Neuron (in vitro differentiated cells): ENCODE data around the gene PPP2R5A.

Experiments used
- H2AFZ ChIP-seq: one replicate; pipeline ENCODE4 v1.6.1; 2013; ENCODE audit warnings: low read depth, mild to moderate bottlenecking, inconsistent platforms, low read length, moderate library complexity
- H3K27me3 ChIP-seq: one replicate; pipeline ENCODE4 v1.6.1; 2013; ENCODE audit warnings: low read length; ENCODE audit not compliant: insufficient read depth
- H3K36me3 ChIP-seq: one replicate; pipeline ENCODE4 v1.6.1; 2013; ENCODE audit warnings: low read length; ENCODE audit not compliant: insufficient read depth
- H3K4me1 ChIP-seq: one replicate; pipeline ENCODE4 v1.6.1; 2013; ENCODE audit warnings: low read length; ENCODE audit not compliant: insufficient read depth
- H3K4me3 ChIP-seq: 2 replicates; pipeline ENCODE4 v1.5.1; 2013; ENCODE audit warnings: mild to moderate bottlenecking, low read length, moderate library complexity
- H3K9me3 ChIP-seq: one replicate; pipeline ENCODE4 v1.6.1; 2013; ENCODE audit warnings: low read length

The PPP2R5A gene

GRCh38 chr1:212396638-212397037 lies 111.4 kb downstream of the PPP2R5A start:
- H3K4me3 ChIP-seq = no peak overlapping the region
- H2AFZ ChIP-seq = no peak overlapping the region
- peaks cover 6% of the 10 kb centered on the region for H3K36me3 ChIP-seq
- no peaks in the 10 kb centered on the region for H3K4me1 ChIP-seq
- H3K27me3 ChIP-seq = no peaks in the 10 kb centered on the region
- H3K9me3 ChIP-seq = peaks cover 10% of the 10 kb centered on the region

- Histone ChIP-seq H3K27me3 (no peaks in the 10 kb centered on the region), H3K36me3 (peaks cover 6% of the 10 kb centered on the region), H3K9me3 (peaks cover 10% of the 10 kb centered on the region), H3K4me1 (no peaks in the 10 kb centered on the region), H2AFZ (no peak overlapping the region), H3K4me3 (no peak overlapping the region)
Measured at GRCh38 chr1:212397171-212397570, 112.0 kb downstream of the PPP2R5A start.

GRCh38 chr1:212401042-212401441 lies 115.8 kb downstream of the PPP2R5A start:
- Histone ChIP-seq H3K4me1 (no peaks in the 10 kb centered on the region), H3K9me3 (peaks cover 10% of the 10 kb centered on the region), H3K27me3 (no peaks in the 10 kb centered on the region), H3K36me3 (peaks cover 20% of the 10 kb centered on the region), H2AFZ (no peak overlapping the region), H3K4me3 (no peak overlapping the region)

- H3K9me3 ChIP-seq = peaks cover 11% of the 10 kb centered on the region
- H3K4me3 ChIP-seq = no peak overlapping the region
- no peaks in the 10 kb centered on the region for H3K27me3 ChIP-seq
- no peak overlapping the region for H2AFZ ChIP-seq
- H3K36me3 ChIP-seq = peaks cover 27% of the 10 kb centered on the region
- H3K4me1 ChIP-seq = no peaks in the 10 kb centered on the region
Measured at GRCh38 chr1:212401838-212402582, 116.8 kb downstream of the PPP2R5A start.

- no peak overlapping the region for H2AFZ ChIP-seq
- H3K4me3 ChIP-seq = no peak overlapping the region
- H3K9me3 ChIP-seq = peaks cover 8% of the 10 kb centered on the region
- H3K27me3 ChIP-seq = no peaks in the 10 kb centered on the region
- H3K4me1 ChIP-seq = no peaks in the 10 kb centered on the region
- H3K36me3 ChIP-seq = peaks cover 33% of the 10 kb centered on the region
Measured at GRCh38 chr1:212402666-212403321, 117.6 kb downstream of the PPP2R5A start.

- Histone ChIP-seq H3K27me3 (no peaks in the 10 kb centered on the region), H3K36me3 (peaks cover 53% of the 10 kb centered on the region), H3K4me1 (peaks cover 12% of the 10 kb centered on the region), H3K4me3 (no peak overlapping the region), H2AFZ (no peak overlapping the region), H3K9me3 (peaks cover 4% of the 10 kb centered on the region)
Measured at GRCh38 chr1:212410231-212410820, 125.1 kb downstream of the PPP2R5A start.
